Skeletal muscle tissue (tissue), 4 donors: ENCODE data around the gene ENPP6. TPM values are rescaled to one million over a fixed set of nuclear protein-coding genes. Genes with fewer than 3 reads are reported as not detected.

Experiments used
- H3K27ac ChIP-seq: one replicate; pipeline ENCODE4 v1.7.0; 2013; ENCODE audit warnings: mild to moderate bottlenecking, low read depth, low read length, inconsistent platforms
- H3K27me3 ChIP-seq, 3 donors: one replicate each; pipeline ENCODE4 v1.7.0; 2013; ENCODE audit warnings: low read length in 3 of 3; ENCODE audit not compliant: control insufficient read depth in 3 of 3, insufficient read depth in 3 of 3
- H3K36me3 ChIP-seq, 3 donors: one replicate each; pipeline ENCODE4 v1.7.0; 2013; ENCODE audit warnings: low read length in 3 of 3; ENCODE audit not compliant: control insufficient read depth in 3 of 3, insufficient read depth in 3 of 3
- H3K4me1 ChIP-seq, 3 donors: one replicate each; pipeline ENCODE4 v1.7.0; 2013; ENCODE audit warnings: low read length in 3 of 3, mild to moderate bottlenecking in 3 of 3; ENCODE audit not compliant: control insufficient read depth in 3 of 3, insufficient read depth in 3 of 3
- H3K4me3 ChIP-seq, 3 donors: one replicate each; pipeline ENCODE4 v1.7.0; 2013; ENCODE audit warnings: low read length in 3 of 3
- H3K9ac ChIP-seq, 3 donors: one replicate each; pipeline ENCODE4 v1.7.0; 2013; ENCODE audit warnings: low read length in 3 of 3, mild to moderate bottlenecking in 3 of 3, moderate library complexity in 2 of 3, low read depth in 1 of 3
- H3K9me3 ChIP-seq, 3 donors: one replicate each; pipeline ENCODE4 v1.7.0; 2013; ENCODE audit warnings: low read length in 3 of 3; ENCODE audit not compliant: control insufficient read depth in 3 of 3
- total RNA-seq: library from RNA; depleted of rRNA; stranded (reverse); fragments of >200 nt; gene quantifications from one replicate; pipeline ENCODE4 v1.2.3, GENCODE V29; 2014
- donor health status: Osteomylitis.

The ENPP6 gene
- total RNA-seq, 1 donor from 2014 or later = 6.3 TPM

GRCh38 chr4:184154199-184154598 is 63.5 kb downstream of the ENPP6 start:
- Histone ChIP-seq H3K27ac (no peak overlapping the region), H3K36me3 (no peaks in the 10 kb centered on the region), H3K9me3 (no peaks in the 10 kb centered on the region), H3K4me3 (no peak overlapping the region), H3K9ac (no peak overlapping the region), H3K27me3 (no peaks in the 10 kb centered on the region), H3K4me1 (peaks cover 0 to 10% (median 5%) of the 10 kb centered on the region in 3 donors)

GRCh38 chr4:184153781-184154180 is 63.9 kb downstream of the ENPP6 start:
- no peaks in the 10 kb centered on the region for H3K27me3 ChIP-seq
- no peak overlapping the region for H3K9ac ChIP-seq
- no peaks in the 10 kb centered on the region for H3K9me3 ChIP-seq
- H3K27ac ChIP-seq = no peak overlapping the region
- H3K4me1 ChIP-seq = peaks cover 0 to 10% (median 5%) of the 10 kb centered on the region in 3 donors
- no peak overlapping the region for H3K4me3 ChIP-seq
- no peaks in the 10 kb centered on the region for H3K36me3 ChIP-seq

GRCh38 chr4:184151988-184152485 is 65.6 kb downstream of the ENPP6 start:
- Histone ChIP-seq H3K36me3 (no peaks in the 10 kb centered on the region), H3K4me1 (peaks cover 0 to 10% (median 5%) of the 10 kb centered on the region in 3 donors), H3K9ac (no peak overlapping the region), H3K27ac (no peak overlapping the region), H3K27me3 (no peaks in the 10 kb centered on the region), H3K9me3 (no peaks in the 10 kb centered on the region), H3K4me3 (no peak overlapping the region)

GRCh38 chr4:184150102-184150839 is 67.4 kb downstream of the ENPP6 start:
- no peaks in the 10 kb centered on the region for H3K27me3 ChIP-seq
- H3K36me3 ChIP-seq = no peaks in the 10 kb centered on the region
- H3K27ac ChIP-seq = no peak overlapping the region
- H3K9me3 ChIP-seq = no peaks in the 10 kb centered on the region
- H3K4me3 ChIP-seq = no peak overlapping the region
- peaks cover 0 to 5% (median 0%) of the 10 kb centered on the region in 3 donors for H3K4me1 ChIP-seq
- H3K9ac ChIP-seq = no peak overlapping the region

GRCh38 chr4:184148738-184149637 is 68.7 kb downstream of the ENPP6 start:
- H3K9me3 ChIP-seq = no peaks in the 10 kb centered on the region
- H3K9ac ChIP-seq = no peak overlapping the region
- H3K27ac ChIP-seq = no peak overlapping the region
- no peaks in the 10 kb centered on the region for H3K36me3 ChIP-seq
- peaks cover 0 to 3% (median 0%) of the 10 kb centered on the region in 3 donors for H3K4me1 ChIP-seq
- H3K27me3 ChIP-seq = no peaks in the 10 kb centered on the region
- no peak overlapping the region for H3K4me3 ChIP-seq

GRCh38 chr4:184147858-184148737 is 69.6 kb downstream of the ENPP6 start:
- Histone ChIP-seq H3K9me3 (no peaks in the 10 kb centered on the region), H3K27me3 (no peaks in the 10 kb centered on the region), H3K36me3 (no peaks in the 10 kb centered on the region), H3K4me3 (no peak overlapping the region), H3K9ac (no peak overlapping the region), H3K27ac (no peak overlapping the region), H3K4me1 (no peaks in the 10 kb centered on the region)

- no peak overlapping the region for H3K4me3 ChIP-seq
- H3K36me3 ChIP-seq = no peaks in the 10 kb centered on the region
- H3K27me3 ChIP-seq = peaks cover 0 to 3% (median 0%) of the 10 kb centered on the region in 3 donors
- no peaks in the 10 kb centered on the region for H3K9me3 ChIP-seq
- H3K9ac ChIP-seq = no peak overlapping the region
- no peak overlapping the region for H3K27ac ChIP-seq
- no peaks in the 10 kb centered on the region for H3K4me1 ChIP-seq
Observed at GRCh38 chr4:184146951-184147350, 70.7 kb downstream of the ENPP6 start.

- H3K36me3 ChIP-seq = no peaks in the 10 kb centered on the region
- H3K27ac ChIP-seq = no peak overlapping the region
- no peak overlapping the region for H3K9ac ChIP-seq
- H3K9me3 ChIP-seq = no peaks in the 10 kb centered on the region
- H3K4me3 ChIP-seq = no peak overlapping the region
- peaks cover 0 to 3% (median 0%) of the 10 kb centered on the region in 3 donors for H3K27me3 ChIP-seq
- H3K4me1 ChIP-seq = no peaks in the 10 kb centered on the region
Observed at GRCh38 chr4:184145596-184145995, 72.1 kb downstream of the ENPP6 start.

- Histone ChIP-seq H3K4me3 (no peak overlapping the region), H3K9ac (no peak overlapping the region), H3K27me3 (peaks cover 0 to 3% (median 0%) of the 10 kb centered on the region in 3 donors), H3K4me1 (no peaks in the 10 kb centered on the region), H3K9me3 (no peaks in the 10 kb centered on the region), H3K27ac (no peak overlapping the region), H3K36me3 (no peaks in the 10 kb centered on the region)
Observed at GRCh38 chr4:184143770-184144564, 73.7 kb downstream of the ENPP6 start.
